NCI-H128 (cell line): ENCODE measurements around the gene GBX2.

ENCODE experiments used
- DNase-seq: peaks from one replicate; lab custom pipeline; 2025; ENCODE audit not compliant: unreplicated experiment; lab: John Stamatoyannopoulos, UW

GBX2 gene

GRCh38 chr2:236169151-236169721, 1.1 kb upstream of the GBX2 start:
- DNase-seq: no peak

- peak; percentile 1 for DNase-seq
Measured at GRCh38 chr2:236167297-236168109, 683 bp downstream of the GBX2 start.

- no peak for DNase-seq
Measured at GRCh38 chr2:236166796-236167296, 1.3 kb downstream of the GBX2 start.

- DNase-seq: no peak
Measured at GRCh38 chr2:236165842-236166795, 2.1 kb downstream of the GBX2 start.

GRCh38 chr2:236164925-236165841, 3.0 kb downstream of the GBX2 start:
- DNase-seq: no peak

GRCh38 chr2:236164201-236164924, 3.8 kb downstream of the GBX2 start:
- DNase-seq: no peak

- DNase-seq: no peak
Measured at GRCh38 chr2:236163471-236164200, 4.5 kb downstream of the GBX2 start.

- DNase-seq: no peak
Measured at GRCh38 chr2:236162882-236163470, 5.2 kb downstream of the GBX2 start.

- no peak for DNase-seq
Measured at GRCh38 chr2:236162031-236162845, 5.9 kb downstream of the GBX2 start.

GRCh38 chr2:236161531-236161930, 6.7 kb downstream of the GBX2 start:
- no peak for DNase-seq

GRCh38 chr2:236161082-236161462, 7.1 kb downstream of the GBX2 start:
- DNase-seq: no peak

- no peak for DNase-seq
Measured at GRCh38 chr2:236160366-236161081, 7.7 kb downstream of the GBX2 start.

GRCh38 chr2:236159778-236160170, 8.4 kb downstream of the GBX2 start:
- no peak for DNase-seq

- no peak for DNase-seq
Measured at GRCh38 chr2:236158969-236159777, 9.0 kb downstream of the GBX2 start.

GRCh38 chr2:236157815-236158498, 10.2 kb downstream of the GBX2 start:
- DNase-seq: no peak

- no peak for DNase-seq
Measured at GRCh38 chr2:236157366-236157765, 10.8 kb downstream of the GBX2 start.
